Measurements from ENCODE around the gene KRT79.

DNA sequence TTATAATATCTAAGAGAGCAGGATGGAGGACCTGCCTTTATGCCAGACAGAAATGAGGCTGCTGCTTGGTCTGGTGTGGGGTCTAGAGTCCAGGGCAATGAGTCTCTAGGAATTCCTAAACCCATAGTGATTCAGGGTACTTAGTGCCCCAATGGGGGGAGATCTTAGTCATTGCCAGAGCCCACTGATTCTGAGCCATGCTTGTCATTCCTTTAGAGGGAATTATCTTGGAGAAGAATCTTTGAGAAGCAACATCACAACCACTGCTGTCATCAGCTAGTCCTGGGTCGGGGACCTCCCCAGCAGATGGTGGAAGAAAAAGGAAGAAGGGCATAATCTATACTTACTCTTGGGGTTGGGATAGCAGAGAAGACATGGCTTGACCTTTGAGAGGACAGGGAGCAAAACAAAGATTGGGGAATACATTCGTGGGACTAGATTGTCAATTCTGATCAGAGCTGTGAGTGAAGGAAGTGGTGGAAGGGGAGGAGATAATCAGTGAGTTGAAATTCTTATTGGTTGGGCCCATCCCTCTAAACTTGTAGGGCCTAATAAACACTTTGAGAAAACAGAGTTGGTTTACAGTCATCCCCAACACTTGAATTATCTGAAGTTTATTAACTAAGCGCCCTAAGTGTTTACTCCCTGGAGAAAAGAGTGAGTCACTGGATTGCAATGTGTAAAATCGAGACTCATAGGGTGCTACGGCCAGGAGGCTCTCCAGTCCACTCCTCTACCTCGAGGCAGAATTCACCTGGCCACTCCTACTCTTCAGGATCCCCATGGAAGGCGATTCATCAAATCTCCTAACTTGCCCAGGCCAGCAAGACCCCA, 35.2 kb downstream of the KRT79 start:
- TF ChIP-seq JUND (IDR thresholded peaks at IDR 0.05) = no peak
- no peak for TF ChIP-seq CTCF (IDR thresholded peaks at IDR 0.05; ENCODE audit: low read depth, low read length, missing input control)
- no peak for TF ChIP-seq MAX (IDR thresholded peaks at IDR 0.05)
- no peak for TF ChIP-seq TAF1 (conservative IDR thresholded peaks at IDR 0.05)
- TF ChIP-seq FOXA1 (IDR thresholded peaks at IDR 0.05) = no peak
- no peak for TF ChIP-seq RAD21 (IDR thresholded peaks at IDR 0.05)
- TF ChIP-seq GABPA (IDR thresholded peaks at IDR 0.05 in 1 of 2, conservative IDR thresholded peaks at IDR 0.05 in 1 of 2) = no peak
- TF ChIP-seq, protein P1, sequence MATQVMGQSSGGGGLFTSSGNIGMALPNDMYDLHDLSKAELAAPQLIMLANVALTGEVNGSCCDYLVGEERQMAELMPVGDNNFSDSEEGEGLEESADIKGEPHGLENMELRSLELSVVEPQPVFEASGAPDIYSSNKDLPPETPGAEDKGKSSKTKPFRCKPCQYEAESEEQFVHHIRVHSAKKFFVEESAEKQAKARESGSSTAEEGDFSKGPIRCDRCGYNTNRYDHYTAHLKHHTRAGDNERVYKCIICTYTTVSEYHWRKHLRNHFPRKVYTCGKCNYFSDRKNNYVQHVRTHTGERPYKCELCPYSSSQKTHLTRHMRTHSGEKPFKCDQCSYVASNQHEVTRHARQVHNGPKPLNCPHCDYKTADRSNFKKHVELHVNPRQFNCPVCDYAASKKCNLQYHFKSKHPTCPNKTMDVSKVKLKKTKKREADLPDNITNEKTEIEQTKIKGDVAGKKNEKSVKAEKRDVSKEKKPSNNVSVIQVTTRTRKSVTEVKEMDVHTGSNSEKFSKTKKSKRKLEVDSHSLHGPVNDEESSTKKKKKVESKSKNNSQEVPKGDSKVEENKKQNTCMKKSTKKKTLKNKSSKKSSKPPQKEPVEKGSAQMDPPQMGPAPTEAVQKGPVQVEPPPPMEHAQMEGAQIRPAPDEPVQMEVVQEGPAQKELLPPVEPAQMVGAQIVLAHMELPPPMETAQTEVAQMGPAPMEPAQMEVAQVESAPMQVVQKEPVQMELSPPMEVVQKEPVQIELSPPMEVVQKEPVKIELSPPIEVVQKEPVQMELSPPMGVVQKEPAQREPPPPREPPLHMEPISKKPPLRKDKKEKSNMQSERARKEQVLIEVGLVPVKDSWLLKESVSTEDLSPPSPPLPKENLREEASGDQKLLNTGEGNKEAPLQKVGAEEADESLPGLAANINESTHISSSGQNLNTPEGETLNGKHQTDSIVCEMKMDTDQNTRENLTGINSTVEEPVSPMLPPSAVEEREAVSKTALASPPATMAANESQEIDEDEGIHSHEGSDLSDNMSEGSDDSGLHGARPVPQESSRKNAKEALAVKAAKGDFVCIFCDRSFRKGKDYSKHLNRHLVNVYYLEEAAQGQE (IDR thresholded peaks at IDR 0.05) = no peak
- TF ChIP-seq ZBTB33 (IDR thresholded peaks at IDR 0.05) = no peak
- no peak for TF ChIP-seq ATF3 (IDR thresholded peaks at IDR 0.05)
- no peak for TF ChIP-seq SP1 (IDR thresholded peaks at IDR 0.05)
- TF ChIP-seq EGR1 (IDR thresholded peaks at IDR 0.05; ENCODE audit: low read depth in 2 of 2) = no peak
